Measurements from ENCODE around the gene SUSD6. TPM values are rescaled to one million over a fixed set of nuclear protein-coding genes. Genes with fewer than 3 reads are reported as not detected.

The SUSD6 gene
- total RNA-seq, 2 donors from 2014 or later: 24.6 to 25.1 TPM

DNA sequence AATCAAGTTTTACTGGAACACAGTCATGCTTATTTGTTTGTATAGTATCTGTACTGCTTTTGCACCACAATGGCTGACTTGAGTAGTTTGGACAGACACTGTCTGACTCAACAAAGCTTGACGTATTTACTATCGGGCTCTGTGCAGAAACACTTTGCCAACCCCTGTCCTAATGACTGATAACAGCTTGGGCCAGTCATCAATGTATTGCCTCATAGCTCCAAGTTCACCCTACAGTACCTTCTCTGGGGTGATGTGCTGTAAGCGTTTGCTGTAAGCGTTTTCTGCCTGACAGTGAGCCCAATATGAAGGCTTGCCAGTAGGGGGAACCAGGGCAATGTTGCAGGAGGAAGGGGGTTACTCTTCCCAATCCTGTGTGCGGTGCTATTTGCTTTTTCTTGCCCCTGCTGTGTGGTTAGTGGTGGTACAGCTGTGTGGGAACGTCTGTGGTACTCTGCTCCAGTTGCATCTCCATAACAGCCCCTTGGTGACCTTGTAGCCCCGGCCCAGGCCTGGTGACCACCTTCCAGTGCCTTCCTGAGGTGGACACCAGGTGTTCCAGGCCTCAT, 31.3 kb upstream of the SUSD6 start:
- WGBS, 2 donors: 35 to 41% methylated on average over 5 to 7 of the region's 7 CpGs
- no peak overlapping the region for H3K4me3 ChIP-seq
- no peak overlapping the region for H3K27ac ChIP-seq
- intact Hi-C loops (cut with DNase I): no loop called here
- no peaks in the 10 kb centered on the region for H3K36me3 ChIP-seq (replicated peaks in 1 of 2; ENCODE audit: insufficient read depth in 1 of 2, low read depth in 2 of 2)
- peaks cover 0 to 13% of the 10 kb centered on the region in 2 donors for H3K27me3 ChIP-seq
- no peaks in the 10 kb centered on the region for H3K9me3 ChIP-seq
- TF ChIP-seq POLR2A (IDR thresholded peaks at IDR 0.05): no peak
- TF ChIP-seq, protein P1, sequence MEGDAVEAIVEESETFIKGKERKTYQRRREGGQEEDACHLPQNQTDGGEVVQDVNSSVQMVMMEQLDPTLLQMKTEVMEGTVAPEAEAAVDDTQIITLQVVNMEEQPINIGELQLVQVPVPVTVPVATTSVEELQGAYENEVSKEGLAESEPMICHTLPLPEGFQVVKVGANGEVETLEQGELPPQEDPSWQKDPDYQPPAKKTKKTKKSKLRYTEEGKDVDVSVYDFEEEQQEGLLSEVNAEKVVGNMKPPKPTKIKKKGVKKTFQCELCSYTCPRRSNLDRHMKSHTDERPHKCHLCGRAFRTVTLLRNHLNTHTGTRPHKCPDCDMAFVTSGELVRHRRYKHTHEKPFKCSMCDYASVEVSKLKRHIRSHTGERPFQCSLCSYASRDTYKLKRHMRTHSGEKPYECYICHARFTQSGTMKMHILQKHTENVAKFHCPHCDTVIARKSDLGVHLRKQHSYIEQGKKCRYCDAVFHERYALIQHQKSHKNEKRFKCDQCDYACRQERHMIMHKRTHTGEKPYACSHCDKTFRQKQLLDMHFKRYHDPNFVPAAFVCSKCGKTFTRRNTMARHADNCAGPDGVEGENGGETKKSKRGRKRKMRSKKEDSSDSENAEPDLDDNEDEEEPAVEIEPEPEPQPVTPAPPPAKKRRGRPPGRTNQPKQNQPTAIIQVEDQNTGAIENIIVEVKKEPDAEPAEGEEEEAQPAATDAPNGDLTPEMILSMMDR (IDR thresholded peaks at IDR 0.05): peak in 4 of 7 experiments; percentile 6 to 26 (median 18)
- DNase-seq: peak in 3 of 4 donors; percentile 19 to 51 (median 35)
- H3K4me1 ChIP-seq: no peaks in the 10 kb centered on the region
- peak; percentile 64 for ATAC-seq

DNA sequence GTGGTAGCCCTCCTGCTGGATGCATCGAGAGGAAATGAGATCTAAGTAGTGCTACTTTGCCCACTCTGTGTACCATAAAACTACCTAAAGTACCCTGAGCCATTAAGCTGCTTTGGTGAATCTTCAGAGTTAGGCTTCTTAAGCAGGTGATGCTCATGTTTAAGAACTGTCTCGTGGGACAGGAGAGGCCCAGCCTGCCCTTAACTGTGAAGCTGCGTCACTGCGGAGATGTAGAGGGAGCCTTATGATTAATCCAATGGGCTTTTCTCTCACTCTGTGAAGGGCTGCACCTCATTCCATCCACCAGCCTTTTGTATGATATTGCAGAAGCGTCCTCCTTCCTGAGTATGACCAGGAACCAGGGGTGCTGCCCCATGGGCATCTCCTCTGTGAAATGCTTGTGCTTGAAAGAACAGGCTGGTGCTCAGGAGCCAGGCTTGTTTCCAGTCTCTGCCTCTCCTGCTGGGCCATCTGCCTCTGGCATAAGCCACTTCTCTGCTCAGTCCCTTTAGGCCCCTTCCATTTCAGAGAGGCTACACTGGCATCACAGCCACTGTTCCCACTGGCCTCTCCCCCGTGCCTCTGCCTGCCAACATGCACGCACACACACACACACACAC, 30.0 kb upstream of the SUSD6 start:
- TF ChIP-seq, protein P1 (IDR thresholded peaks at IDR 0.05): no peak
- no peak for TF ChIP-seq POLR2A (IDR thresholded peaks at IDR 0.05)
- ATAC-seq: no peak
- peaks cover 0 to 8% of the 10 kb centered on the region in 2 donors for H3K27me3 ChIP-seq

DNA sequence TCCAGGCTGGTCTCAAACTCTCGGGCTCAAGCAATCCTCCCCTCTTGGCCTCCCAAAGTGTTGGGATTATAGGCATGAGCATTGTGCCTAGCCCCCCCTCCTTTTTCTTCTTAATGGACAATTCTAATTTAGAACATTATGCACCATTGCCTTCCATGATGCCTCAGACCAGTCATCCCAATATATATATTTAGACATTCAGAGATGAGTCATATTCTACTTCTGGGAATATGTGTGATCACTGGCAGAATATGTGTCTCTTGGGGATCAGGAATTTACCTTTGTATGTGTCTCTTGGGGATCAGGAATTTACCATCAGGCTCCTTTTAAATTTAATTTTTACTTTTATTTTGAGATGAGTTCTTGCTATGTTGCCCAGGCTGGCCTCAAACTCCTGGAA, 29.2 kb upstream of the SUSD6 start:
- Histone ChIP-seq H3K36me3 (replicated peaks in 1 of 2; ENCODE audit: insufficient read depth in 1 of 2, low read depth in 2 of 2) (no peaks in the 10 kb centered on the region), H3K27ac (no peak overlapping the region), H3K27me3 (peaks cover 0 to 3% of the 10 kb centered on the region in 2 donors), H3K9me3 (no peaks in the 10 kb centered on the region), H3K4me3 (no peak overlapping the region), H3K4me1 (no peaks in the 10 kb centered on the region)
- no peak for DNase-seq
- WGBS, 2 donors: 64 to 93% methylated on average over 1 of the region's 1 CpG
- TF ChIP-seq POLR2A (IDR thresholded peaks at IDR 0.05): no peak
- TF ChIP-seq, protein P1 (IDR thresholded peaks at IDR 0.05): no peak
- intact Hi-C loops (cut with DNase I): no loop called here
- no peak for ATAC-seq

More for the DNA sequence above, 30.0 kb upstream of the SUSD6 start:
- Histone ChIP-seq H3K4me1 (no peaks in the 10 kb centered on the region), H3K4me3 (no peak overlapping the region), H3K27ac (no peak overlapping the region), H3K9me3 (no peaks in the 10 kb centered on the region), H3K36me3 (replicated peaks in 1 of 2; ENCODE audit: insufficient read depth in 1 of 2, low read depth in 2 of 2) (no peaks in the 10 kb centered on the region)
- intact Hi-C loops (cut with DNase I): no loop called here
- WGBS, 2 donors: 71 to 75% methylated on average over 7 of the region's 7 CpGs
- no peak for DNase-seq

DNA sequence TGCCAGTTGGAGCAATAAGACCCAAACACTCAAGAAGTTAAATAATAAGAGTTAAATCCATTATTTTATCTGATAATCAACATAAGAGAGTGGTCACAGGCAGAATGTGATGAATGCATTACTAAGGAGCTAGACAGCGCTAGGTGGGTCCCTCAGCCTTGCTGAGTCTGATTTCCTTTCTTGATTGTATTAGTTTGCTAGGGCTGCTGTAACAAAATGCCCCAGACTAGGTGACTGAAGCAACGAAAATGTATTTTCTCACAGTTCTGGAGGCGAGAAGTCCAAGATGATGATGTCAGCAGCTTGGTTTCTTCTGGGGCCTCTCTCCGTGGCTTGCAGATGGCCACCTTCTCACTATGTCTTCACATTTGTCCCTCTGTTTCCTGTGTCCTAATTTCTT, 28.6 kb upstream of the SUSD6 start:
- 78 to 84% methylated on average over 4 of the region's 4 CpGs for WGBS, 2 donors
- Histone ChIP-seq H3K27ac (no peak overlapping the region), H3K4me3 (no peak overlapping the region), H3K9me3 (no peaks in the 10 kb centered on the region), H3K27me3 (no peaks in the 10 kb centered on the region), H3K36me3 (replicated peaks in 1 of 2; ENCODE audit: insufficient read depth in 1 of 2, low read depth in 2 of 2) (no peaks in the 10 kb centered on the region), H3K4me1 (no peaks in the 10 kb centered on the region)
- DNase-seq (no peak), ATAC-seq (no peak)
- TF ChIP-seq POLR2A (IDR thresholded peaks at IDR 0.05): no peak
- TF ChIP-seq, protein P1 (IDR thresholded peaks at IDR 0.05): no peak
- intact Hi-C loops (cut with DNase I): no loop called here

DNA sequence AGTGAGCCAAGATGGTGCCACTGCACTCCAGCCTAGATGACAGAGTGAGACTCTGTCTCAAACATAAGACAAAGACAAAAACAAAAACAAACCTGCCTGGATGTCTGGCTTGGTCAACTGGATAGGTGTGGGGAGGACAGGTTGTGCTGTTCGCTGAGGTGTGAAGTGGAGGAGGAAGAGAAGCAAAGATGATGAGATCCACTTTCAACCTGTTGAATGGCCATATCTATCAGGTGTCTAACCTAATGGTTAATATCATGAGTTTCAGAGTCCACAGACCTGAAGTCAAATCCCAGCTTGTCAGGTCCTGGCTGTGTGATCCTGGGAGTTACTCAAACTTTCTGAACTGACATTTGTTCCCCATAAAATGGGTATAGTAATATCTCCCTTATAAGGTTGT, 27.0 kb upstream of the SUSD6 start:
- no peak for TF ChIP-seq POLR2A (IDR thresholded peaks at IDR 0.05)
- TF ChIP-seq, protein P1 (IDR thresholded peaks at IDR 0.05): no peak
- intact Hi-C loops (cut with DNase I): no loop called here
- Histone ChIP-seq H3K4me1 (no peaks in the 10 kb centered on the region), H3K27ac (no peak overlapping the region), H3K36me3 (replicated peaks in 1 of 2; ENCODE audit: insufficient read depth in 1 of 2, low read depth in 2 of 2) (no peaks in the 10 kb centered on the region), H3K9me3 (no peaks in the 10 kb centered on the region), H3K4me3 (no peak overlapping the region), H3K27me3 (no peaks in the 10 kb centered on the region)
- WGBS, 2 donors: 63 to 86% methylated on average over 1 of the region's 1 CpG
- ATAC-seq (no peak), DNase-seq (no peak)
